HG03280 (cell line): ENCODE results near the gene ERCC5.

ENCODE experiments used
- ATAC-seq: cut with Tn5 transposase; IDR thresholded peaks from one replicate; pipeline ENCODE4 v1.9.1; 2021; ENCODE audit warnings: mild to moderate bottlenecking, moderate library complexity; ENCODE audit not compliant: unreplicated experiment

ERCC5 gene

DNA sequence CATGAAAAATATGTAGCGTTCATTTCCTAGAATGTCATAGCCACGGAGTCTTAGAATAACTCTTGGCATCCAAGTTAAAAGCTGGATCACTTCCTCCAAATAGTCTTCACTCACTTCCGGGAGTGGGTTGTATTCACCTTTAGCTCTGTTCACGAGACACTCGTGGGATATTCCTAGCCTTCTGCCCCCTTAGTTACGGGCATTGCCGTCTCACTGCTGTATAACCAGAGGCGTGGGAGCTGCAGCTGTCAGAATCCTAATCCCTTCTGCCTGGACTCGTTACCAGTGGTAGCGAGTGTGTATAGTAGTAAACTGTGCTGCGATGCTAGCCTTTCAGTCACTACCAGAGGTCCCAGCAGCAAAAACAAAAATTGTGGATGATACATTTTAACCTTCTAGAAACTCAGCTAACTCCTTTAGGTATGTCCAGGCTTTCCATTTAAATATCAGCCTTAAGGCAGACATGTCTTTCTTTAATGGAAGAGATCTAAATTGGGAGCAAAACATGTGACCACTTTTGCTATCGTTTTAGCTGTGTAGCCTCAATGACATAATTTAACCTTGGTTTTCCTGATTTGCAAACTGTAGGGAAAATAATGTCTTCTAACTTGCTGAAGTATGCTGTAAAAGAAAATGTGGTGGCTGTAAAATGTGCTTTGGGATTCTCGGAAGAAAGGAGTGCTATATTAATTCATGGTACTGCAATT, 34.1 kb downstream of the ERCC5 start:
- ATAC-seq: no peak

DNA sequence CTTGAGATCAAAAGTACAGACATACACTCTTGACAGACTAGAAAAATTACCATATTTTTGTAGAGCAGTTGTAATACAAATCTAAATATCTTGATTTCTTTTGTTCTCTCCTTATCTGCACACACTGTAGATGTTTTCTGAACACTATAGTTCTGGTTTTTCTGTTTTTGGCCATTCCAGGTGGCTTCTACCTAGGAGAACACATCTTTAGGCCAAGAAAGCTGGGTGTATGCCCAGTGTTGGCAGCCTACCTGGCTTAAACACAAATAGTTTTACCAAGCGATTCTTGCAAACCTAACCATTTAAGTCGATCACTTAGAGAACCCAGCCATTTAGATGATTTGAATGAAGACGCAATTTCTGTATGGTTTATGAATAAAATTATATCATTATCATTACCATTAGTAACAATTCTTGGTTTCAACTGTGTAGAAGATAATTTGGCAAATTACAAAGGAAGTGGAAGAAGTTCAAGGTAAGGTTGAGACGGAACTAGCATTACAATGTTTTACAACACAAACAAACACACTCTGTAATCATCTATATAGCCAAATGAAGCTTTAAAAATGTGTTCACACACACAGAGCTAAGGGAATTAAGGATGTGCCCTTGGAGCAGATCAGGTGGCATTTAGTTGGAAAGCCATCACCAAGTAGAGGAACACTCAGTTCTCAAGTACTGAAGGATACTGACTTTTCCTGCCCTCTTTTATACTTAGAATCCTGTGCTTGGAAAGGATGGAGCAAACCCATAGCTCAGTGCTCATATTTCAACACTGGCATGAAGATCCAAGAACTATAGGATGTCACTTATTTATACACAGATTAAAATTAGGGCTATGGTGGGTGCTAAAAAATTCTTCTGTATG, 36.2 kb downstream of the ERCC5 start:
- no peak for ATAC-seq

DNA sequence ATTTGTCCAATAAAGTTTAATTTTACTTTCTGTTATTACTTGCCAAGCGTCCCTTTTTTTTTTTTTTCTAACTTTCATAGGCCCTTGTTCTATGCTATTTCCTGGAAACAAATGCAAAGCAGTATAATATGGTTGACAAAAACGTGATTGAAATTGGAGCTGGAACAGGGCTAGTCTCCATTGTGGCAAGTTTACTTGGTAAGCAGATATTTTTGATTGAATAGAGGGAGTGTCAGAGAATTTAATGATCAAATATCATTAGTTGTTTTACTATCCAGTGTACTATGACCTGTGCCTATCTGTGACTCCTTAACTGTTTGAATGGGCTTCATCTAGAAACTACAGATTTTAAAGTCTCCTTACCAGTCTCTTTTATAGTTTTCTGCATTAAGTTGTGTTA, 46.7 kb downstream of the ERCC5 start:
- ATAC-seq: no peak

DNA sequence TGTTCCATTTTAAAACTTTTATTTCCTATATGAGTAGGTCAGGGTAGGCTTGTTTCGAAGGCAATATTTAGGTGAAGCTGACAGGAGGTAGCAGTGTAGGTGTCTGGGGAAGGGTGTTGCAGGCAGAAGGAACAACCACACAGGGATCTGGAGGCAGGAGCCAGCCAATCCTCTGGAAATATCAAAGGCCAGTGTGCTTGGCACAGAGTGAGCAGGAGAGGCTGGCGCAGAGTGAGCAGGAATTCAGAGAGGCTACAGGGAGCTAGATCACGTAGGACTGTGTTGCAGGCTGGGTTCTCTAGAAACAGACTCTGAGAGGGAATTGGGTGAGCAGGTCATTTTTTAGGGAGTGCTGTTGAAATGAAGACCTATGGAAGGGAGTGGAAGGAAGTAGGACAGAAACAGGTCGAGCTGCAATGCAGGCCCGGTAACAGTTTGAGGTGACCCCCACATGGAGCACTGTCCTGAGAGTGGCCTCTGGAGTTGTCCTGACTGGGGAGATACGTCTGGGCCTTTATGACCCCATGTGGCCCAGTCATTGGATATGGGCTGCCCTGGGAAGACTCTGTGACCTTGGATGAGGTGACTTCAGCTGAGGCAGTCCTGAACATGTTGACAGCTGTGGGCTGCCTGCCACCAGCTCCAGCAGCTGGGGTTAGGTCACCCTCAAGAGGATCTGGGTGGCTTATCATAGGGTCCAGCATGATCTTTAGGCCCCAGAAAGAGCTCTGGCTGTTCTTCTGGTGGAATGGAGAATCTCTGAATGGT, 51.7 kb downstream of the ERCC5 start:
- ATAC-seq: no peak

GRCh38 chr13:102900193-102900608, 54.4 kb downstream of the ERCC5 start:
- no peak for ATAC-seq

DNA sequence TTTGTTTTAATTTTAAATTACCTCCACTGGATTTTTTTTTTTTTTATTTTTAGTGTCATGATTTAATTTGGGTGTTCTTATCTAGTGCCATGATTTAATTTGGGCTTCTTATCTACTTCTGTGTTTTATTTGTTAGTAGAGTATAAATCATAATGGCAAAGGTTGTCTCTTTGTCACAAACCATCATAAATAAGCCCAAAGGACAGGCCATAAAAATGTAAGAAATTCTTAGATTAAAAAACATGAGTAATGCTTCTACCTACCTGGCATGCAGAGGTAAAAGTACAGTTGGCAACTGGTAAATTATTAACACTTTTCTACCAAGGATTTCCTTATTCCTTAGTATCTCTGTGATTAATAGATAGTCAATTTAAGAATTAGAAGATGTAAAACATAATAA, 55.2 kb downstream of the ERCC5 start:
- ATAC-seq: no peak

DNA sequence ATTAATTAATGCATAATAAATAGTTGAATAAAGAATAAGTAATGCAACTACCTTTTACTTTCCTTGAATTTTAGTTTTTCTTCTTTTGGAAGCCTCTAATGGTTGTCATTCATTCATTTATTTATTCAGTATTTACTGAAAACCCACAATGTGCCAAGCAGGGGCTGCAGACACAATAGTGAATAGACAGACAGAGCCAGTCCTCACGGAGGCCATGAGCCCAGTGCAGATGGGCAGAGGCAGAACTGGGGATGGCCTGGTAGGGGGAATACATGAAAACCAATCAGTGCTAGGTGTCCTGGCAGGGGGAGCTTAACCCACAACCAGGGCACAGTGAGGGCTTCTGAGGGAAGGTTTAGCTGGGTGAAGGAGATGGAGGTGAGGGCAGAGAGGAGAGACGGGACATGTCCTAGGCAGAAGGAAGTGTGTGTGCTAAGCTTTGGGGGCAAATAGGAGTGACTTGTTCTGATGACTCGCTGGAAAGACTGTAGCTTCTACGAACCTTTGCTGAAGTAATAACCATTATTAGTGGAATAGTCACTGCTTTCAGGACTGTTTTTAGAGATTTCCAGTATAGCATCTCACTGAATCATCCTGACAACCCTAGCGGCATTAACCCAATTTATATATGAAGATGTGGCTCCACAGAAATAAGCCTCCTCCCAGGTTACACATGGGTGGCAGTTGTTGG, 55.9 kb downstream of the ERCC5 start:
- no peak for ATAC-seq

- no peak for ATAC-seq
Observed at GRCh38 chr13:102902789-102903347, 57.0 kb downstream of the ERCC5 start.

DNA sequence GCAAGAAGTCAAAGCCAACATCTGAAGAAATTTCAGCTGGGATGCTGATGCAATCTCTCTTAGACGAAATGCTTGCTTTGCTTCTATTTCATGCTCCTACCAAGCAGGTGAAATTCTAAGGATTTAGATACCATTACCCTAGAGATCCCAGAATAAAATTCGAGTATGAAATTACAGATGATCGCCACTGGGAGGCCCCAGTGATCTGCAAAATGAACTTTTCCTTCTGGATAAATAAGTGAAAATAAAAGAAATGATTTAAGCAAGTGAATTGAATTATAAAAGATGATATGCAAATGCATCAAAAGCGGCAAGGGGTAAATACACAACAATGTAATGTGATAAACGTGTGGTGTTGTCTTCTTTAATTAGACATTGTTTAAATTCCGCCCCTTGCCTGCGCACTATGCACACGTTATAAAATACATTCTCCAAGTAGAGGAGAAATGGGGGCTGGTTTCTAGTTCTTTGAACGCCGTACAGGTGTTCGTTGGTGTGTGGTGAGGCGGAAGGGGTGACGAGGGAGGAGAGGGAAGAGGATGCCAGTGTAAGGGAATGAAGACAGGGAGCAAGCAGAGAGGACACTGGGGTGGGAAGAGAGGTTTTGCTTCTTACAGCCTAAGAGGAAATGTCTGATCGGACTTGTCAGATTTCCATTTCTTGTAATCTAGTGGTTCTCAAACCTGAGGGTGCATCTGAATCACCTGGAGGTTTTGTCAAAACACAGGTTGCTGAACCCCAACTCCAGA, 58.0 kb downstream of the ERCC5 start:
- ATAC-seq: no peak

DNA sequence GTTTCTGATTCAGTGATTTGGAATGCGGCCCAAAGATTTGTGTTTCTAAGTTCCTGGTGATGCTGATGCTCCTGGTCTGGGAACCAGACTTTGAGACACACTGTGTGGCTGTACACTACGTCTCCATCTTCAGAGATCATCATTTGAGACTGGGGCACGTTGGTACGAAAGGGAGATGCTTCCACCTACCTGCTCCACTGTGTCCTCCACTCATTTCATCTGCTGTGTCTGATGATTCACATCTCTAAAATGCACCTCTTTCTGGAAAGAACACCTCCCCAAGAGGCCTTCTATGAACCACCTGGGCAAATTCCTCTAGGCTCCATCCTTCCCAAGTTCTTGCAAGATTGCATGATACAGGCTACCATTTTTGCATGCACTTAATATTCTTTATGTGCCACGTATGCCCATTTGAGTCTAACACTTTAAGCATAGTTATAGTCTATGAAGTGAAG, 58.6 kb downstream of the ERCC5 start:
- ATAC-seq: no peak

DNA sequence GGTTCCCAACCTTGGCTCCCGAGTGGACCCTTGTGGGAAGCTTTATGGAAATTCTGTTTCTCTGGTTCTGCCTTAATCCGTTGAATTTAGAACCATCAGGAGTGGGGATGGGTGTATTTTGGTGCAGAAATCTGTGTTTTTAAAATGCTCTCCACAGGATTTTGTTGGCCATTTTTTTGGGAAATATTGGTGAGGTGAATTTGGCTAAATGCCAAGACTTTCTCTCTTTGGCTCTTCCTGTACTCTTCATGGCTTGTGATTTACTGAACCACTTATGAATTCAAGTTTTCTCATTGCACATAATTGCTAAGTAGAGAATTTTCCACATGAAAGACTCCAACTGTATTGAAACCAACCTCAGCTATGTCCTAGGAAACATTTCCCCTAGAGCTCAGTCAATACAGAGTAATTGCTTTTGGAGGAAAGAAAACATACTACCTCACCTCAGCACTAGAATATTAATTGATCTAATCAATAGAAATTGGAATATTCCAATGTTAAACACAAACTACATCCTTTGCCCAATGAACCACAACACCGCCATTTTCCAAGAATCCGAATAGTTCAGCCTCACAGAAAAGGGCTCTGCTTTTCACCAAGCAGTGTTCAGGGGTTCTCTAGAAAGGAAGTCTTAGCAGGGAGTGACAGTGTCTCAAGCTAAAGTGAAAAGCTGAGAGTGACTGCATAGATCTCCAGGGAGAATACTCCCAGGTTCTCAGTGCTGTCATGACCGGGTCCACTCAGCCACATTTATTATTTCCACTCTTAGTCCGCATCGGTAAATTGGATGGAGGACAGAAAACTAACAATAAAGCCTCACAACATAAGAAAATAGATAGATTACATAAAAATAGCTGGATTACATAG, 60.3 kb downstream of the ERCC5 start:
- ATAC-seq: no peak

- ATAC-seq: no peak
Observed at GRCh38 chr13:102907016-102907756, 61.4 kb downstream of the ERCC5 start.

DNA sequence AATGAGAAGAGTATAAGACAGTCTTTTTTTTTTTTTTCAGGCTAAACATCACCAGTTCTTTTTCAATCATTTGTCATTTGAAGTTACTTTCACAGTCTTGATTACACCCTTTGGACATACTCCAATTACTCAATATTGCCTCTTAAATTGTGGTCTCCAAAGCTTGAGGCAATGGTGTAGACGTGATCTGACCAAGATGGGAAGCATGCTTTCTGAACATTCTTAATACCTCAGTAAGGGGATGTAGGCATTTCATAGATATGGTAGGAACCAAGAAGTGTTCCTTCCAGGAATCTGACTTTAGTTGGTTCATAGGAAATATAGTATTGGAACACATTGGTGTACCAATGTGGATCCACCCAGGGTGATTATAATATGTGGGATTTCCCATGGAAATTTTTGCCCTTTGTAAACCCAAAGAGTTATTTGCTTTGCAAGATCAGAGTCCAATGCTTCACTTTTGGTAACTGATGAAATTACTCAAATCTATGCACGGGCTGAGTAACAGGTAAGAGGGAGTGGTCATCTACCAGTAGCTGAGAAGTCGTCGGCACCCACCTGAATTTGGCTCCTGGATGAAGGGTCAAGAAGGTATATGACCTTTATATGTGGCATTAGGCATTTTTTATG, 62.2 kb downstream of the ERCC5 start:
- no peak for ATAC-seq

DNA sequence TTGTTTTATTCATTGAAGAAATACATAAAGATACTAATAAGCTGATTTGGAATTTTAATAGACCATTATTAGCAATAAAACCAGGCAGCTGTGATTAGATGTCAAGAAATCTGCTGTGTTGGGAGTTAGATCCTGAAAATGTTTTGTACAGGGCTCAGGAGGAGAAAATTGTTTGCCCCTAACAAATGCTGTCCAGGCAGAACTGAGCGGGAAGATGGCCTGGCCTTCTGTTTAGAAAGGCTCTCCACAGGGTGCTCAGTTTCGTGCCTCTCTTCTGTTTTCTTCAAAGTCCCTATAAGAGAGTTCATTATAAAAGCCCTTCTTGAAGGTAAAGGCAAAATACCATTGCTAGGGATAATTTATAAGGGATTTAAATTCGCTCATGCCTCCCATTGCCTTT, 64.1 kb downstream of the ERCC5 start:
- ATAC-seq: no peak

DNA sequence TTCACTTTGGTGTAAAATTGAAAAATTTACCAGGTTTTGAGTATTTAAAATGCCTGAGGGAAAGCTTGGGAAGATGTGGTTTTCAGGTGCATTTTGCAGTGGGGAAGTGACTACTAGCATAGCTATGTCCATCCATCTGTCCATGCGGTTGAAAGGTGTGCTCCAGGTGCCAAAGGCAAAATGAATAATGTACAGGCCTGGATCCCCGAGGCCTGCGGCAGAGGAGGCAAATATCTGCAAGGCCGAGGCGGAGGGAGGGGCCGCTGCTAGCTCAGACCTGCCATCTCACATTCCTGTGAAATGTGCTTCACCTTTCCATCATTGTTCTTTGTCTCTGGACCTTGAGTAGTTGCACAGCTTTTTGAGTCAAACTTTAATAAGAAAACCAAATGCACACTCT, 65.5 kb downstream of the ERCC5 start:
- no peak for ATAC-seq

DNA sequence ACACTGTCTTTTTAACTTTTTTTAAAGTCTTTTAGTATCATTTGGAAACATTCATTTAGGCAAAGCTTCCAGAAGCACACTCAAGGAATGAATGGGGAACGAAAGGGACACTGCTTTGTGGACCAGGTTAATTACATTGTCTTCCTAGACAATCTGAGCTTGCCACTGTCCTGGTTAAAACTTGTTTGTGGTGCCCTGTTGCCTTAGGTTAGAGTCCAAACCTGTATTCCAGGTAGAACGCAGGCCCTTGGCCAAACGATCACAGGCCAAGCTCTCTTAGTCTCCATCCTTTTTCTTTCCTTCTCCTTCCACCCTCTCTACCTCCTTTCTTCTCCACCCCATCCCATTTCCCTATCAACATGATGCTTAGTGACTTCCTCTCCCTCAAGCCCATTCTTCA, 66.8 kb downstream of the ERCC5 start:
- no peak for ATAC-seq

DNA sequence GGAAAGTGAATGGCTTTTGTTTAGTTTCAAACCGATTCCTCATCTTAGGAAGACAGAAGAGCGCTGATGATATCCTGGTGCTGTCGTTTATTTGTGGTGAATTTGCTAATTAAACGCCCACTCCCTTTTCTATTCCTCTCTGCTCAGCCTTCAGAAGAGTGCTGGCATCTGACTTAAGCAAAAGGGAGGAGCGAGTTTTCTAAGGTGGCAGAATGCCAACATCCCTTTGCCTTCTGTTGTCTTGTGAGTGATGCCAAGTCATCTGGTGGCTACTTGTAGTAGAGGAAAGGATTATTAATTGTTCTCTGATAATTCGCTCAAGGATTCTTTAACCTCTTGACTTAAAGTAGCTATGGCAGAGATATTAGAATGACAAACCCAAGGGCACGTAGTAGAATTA, 68.1 kb downstream of the ERCC5 start:
- ATAC-seq: no peak
